Retinal pigment epithelial cell (primary cell): ENCODE data around the gene NPM1.

Experiments used
- DNase-seq: peaks from one replicate; pipeline ENCODE4 v3.0.0-alpha.2; 2010; ENCODE audit warnings: low read depth
- H3K4me3 ChIP-seq: 2 replicates; pipeline ENCODE4 v1.5.1; 2011; ENCODE audit warnings: mild to moderate bottlenecking, low read length, control low read depth, moderate library complexity
- TF ChIP-seq, protein P1 (sequence below): conservative IDR thresholded peaks from 2 replicates; pipeline ENCODE4 v1.5.1; 2011; ENCODE audit warnings: low read depth, low read length, control low read depth, inconsistent platforms

The NPM1 gene, protein sequence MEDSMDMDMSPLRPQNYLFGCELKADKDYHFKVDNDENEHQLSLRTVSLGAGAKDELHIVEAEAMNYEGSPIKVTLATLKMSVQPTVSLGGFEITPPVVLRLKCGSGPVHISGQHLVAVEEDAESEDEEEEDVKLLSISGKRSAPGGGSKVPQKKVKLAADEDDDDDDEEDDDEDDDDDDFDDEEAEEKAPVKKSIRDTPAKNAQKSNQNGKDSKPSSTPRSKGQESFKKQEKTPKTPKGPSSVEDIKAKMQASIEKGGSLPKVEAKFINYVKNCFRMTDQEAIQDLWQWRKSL

DNA sequence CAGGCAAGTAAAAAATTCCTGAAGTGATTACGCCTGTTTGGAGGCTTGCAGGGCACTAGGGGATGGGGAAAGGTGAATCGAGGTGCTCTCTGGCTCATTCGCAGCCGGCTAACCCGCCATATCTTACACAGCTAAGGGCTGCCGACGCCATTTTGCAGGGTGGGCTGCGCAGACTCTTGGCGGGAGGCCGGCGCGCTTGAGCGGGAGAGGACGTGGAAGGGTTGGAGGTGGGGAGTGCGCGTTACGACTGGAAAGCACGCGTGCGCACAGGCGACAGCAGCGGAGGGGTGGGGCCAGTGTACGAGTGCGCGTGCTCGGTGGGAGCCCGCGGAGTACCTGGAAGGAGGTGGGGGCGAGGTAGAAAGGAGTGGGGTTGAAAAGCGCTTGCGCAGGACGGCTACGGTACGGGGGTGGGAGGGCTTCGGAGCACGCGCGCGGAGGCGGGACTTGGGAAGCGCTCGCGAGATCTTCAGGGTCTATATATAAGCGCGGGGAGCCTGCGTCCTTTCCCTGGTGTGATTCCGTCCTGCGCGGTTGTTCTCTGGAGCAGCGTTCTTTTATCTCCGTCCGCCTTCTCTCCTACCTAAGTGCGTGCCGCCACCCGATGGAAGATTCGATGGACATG lies at the start of gene NPM1:
NPM1 (plus strand) TSS at position 505 of the 625 bp plus-strand sequence; CDS start at position 605, 100 bp downstream.
- DNase-seq = peak; percentile 97
- TF ChIP-seq, protein P1, sequence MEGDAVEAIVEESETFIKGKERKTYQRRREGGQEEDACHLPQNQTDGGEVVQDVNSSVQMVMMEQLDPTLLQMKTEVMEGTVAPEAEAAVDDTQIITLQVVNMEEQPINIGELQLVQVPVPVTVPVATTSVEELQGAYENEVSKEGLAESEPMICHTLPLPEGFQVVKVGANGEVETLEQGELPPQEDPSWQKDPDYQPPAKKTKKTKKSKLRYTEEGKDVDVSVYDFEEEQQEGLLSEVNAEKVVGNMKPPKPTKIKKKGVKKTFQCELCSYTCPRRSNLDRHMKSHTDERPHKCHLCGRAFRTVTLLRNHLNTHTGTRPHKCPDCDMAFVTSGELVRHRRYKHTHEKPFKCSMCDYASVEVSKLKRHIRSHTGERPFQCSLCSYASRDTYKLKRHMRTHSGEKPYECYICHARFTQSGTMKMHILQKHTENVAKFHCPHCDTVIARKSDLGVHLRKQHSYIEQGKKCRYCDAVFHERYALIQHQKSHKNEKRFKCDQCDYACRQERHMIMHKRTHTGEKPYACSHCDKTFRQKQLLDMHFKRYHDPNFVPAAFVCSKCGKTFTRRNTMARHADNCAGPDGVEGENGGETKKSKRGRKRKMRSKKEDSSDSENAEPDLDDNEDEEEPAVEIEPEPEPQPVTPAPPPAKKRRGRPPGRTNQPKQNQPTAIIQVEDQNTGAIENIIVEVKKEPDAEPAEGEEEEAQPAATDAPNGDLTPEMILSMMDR = no peak
- peak within 1 kb of the TSS; percentile 90 for H3K4me3 ChIP-seq

DNA sequence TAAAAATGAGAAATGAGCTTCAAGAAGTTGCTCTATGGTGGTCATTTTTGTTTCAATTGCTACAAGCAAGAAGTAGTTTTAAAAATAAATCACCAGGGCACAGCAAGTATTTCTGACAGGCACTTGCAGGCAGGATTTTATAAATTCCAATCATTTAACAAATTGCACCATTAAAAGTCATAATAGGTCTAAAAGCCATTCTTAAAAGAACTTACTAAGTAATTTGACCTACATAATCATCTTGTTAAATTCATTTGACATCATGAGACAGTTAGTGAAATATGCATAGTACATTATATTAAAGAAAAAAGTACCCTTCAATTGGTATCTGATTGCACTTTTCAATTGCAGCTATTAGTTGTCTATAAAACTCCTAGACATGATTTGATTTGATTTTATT lies 47.6 kb upstream of the NPM1 start:
- no peak overlapping the region for H3K4me3 ChIP-seq
- TF ChIP-seq, protein P1 = no peak
- no peak for DNase-seq

DNA sequence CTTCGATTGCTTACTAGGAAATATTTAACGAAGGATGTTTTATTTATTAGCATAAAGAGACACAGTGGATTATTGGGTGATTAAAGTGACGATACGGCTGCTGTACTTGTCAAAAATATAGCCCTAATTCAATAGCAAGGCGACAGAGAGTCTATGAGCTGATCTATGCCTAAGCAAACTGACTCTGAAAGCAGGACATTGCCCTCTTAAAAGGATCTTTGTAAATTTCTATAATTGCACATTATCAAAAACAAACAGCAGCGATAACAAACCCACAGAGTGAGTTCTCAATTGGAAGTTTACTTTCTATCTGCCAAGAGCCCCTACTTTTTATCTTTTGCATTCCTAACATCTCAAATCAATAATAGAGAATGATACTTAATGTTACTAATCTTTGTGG lies 47.2 kb upstream of the NPM1 start:
- no peak for DNase-seq
- TF ChIP-seq, protein P1 = no peak
- no peak overlapping the region for H3K4me3 ChIP-seq

DNA sequence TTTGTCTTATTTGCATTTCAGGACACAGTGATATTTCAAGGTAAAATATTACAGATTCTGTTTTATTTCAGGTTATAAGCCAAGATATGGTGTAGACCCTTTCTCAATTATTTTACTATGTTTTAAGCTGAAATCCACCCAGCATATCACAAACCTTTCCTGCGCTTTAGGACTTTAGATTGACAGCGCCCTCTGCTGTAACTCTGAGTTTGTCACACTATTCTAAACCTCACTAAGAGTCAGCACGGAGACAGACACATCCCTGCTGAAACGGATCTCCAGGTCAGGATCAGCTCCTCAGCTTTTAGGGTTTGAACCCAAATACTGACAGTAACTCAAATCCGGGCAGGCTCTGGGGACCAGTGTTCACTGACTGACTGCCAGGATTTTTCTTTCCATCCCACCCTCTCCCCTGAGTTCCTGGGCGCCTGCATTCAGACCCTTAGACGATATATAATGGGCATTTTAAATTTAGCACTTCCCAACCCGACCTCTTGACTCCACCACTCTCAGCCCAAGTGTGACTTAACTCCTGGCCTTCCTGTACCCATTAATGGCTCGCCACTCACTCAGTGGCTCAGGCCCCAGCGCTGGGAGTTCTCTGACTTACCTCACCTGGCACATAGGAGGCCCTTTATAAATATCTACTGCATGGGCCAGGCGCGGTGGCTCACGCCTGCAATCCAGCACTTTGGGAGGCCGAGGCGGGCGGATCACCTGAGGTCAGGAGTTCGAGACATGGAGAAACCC lies 45.1 kb upstream of the NPM1 start:
- H3K4me3 ChIP-seq = no peak overlapping the region
- no peak for DNase-seq
- TF ChIP-seq, protein P1 = peak; percentile 80

DNA sequence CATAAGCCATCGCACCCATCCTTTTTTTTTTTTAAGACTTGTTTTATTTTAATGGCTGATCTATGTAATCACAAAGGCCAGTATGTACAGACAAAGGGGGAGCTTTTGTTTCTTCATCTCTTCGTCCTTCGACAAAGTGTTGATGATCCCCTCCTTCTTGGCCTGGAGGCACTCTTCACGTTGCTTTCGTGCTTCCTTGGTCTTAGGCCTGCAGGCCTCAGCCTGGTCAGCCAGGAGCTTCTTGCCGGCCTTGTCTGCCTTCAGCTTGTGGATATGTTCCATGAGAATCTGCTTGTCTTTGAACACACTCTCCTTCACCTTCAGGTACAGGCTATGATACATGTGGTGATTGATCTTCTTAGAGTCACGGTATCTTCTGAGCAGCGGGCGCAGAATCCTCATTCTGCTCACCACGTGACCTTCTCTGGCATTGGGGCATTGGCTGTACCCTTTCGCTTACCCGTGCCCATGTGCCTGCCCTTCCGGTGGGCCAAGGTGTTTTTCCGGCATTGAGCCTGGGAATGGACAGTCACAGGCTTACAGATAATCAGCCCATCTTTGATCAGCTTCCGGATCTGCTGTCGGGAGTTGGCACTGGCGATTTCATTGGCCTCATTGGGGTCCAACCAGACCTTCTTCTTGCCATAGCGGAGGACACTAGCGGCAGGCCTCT lies 42.6 kb upstream of the NPM1 start:
- H3K4me3 ChIP-seq = no peak overlapping the region
- no peak for DNase-seq
- TF ChIP-seq, protein P1 = no peak

DNA sequence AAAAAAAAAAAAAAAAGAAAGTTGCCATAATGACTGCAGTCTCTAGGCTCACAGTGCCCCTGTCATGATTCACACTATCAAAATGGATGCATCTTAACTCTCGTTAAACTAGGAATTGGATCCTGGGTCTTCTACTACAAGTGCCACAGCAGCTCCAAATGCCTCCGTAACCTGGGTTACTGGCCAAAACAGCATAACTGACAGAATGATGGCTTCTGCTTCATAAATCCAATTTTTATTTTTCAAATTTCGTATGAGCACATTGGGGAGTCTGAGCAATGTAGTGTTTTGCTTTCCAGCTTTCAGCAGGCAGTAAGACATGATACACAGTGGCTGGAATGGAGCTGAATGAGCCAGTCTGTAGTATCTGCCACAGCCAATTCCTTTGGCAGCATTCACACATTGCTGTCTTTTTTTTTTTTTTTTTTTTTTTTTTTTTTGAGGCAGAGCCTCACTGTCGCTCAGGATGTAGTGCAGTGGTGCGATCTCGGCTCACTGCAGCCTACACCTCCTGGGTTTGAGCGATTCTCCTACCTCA lies 36.0 kb upstream of the NPM1 start:
- H3K4me3 ChIP-seq = no peak overlapping the region
- TF ChIP-seq, protein P1 = no peak
- no peak for DNase-seq
